GM12892 (cell line): ENCODE data around the gene CXCL8.

Experiments used
- POLR2A ChIP-seq: IDR thresholded peaks from 2 replicates; pipeline ENCODE4 v1.6.1; 2011; ENCODE audit warnings: low read depth, low read length, control low read depth
- POLR2AphosphoS5 ChIP-seq: IDR thresholded peaks from 2 replicates; pipeline ENCODE4 v1.6.1; 2011; ENCODE audit warnings: low read depth, low read length, control low read depth
- TAF1 ChIP-seq: IDR thresholded peaks from 2 replicates; pipeline ENCODE4 v1.6.1; 2011; ENCODE audit warnings: low read depth, mild to moderate bottlenecking, control low read depth, low read length, borderline replicate concordance

- TF ChIP-seq POLR2A (no peak), POLR2AphosphoS5 (no peak), TAF1 (no peak)
These were observed 8.3 kb upstream of the CXCL8 start for GRCh38 chr4:73731968-73732610.
